ENCODE measurements around the gene CYSRT1.

- no peak for TF ChIP-seq FOSL2 (IDR thresholded peaks at IDR 0.05; ENCODE audit: borderline replicate concordance, low read depth)
- no peak for TF ChIP-seq CTCF (IDR thresholded peaks at IDR 0.05)
- no peak for TF ChIP-seq USF2 (IDR thresholded peaks at IDR 0.05; ENCODE audit: borderline replicate concordance, low read depth, low read length)
- no peak for TF ChIP-seq MAX (IDR thresholded peaks at IDR 0.05; ENCODE audit: low read depth)
- TF ChIP-seq RCOR1 (IDR thresholded peaks at IDR 0.05; ENCODE audit: low read length) = no peak
These were observed 38.6 kb upstream of the CYSRT1 start for GRCh38 chr9:137186385-137186784.
